Hepatocyte (in vitro differentiated cells): Measurements from ENCODE around the gene C1orf21. TPM values are rescaled to one million over a fixed set of nuclear protein-coding genes. Genes with fewer than 3 reads are reported as not detected.

Experiments used
- DNase-seq: peaks from one replicate; pipeline ENCODE4 v3.0.0-alpha.2; 2016; ENCODE audit warnings: low spot score
- H2AFZ ChIP-seq: fragments of 200-600 bp; sonication (generic); 2 replicates; pipeline ENCODE4 v1.6.0; 2016; ENCODE audit warnings: antibody characterized with exemption, mild to moderate bottlenecking
- H3K27ac ChIP-seq: fragments of 200-600 bp; sonication (generic); 2 replicates; pipeline ENCODE4 v1.5.1; 2016; ENCODE audit warnings: mild to moderate bottlenecking
- H3K27me3 ChIP-seq: fragments of 200-600 bp; sonication (generic); 2 replicates; pipeline ENCODE4 v1.6.1; 2016
- H3K36me3 ChIP-seq: fragments of 200-600 bp; sonication (generic); replicated peaks from 2 replicates; pipeline ENCODE4 v1.5.1; 2016; ENCODE audit warnings: low read depth; ENCODE audit not compliant: insufficient read depth
- H3K4me1 ChIP-seq: fragments of 200-600 bp; sonication (generic); 2 replicates; pipeline ENCODE4 v1.5.1; 2016; ENCODE audit warnings: mild to moderate bottlenecking, moderate library complexity; ENCODE audit not compliant: insufficient read depth
- H3K4me2 ChIP-seq: fragments of 200-600 bp; sonication (generic); 2 replicates; pipeline ENCODE4 v1.6.0; 2016
- H3K4me3 ChIP-seq: fragments of 200-600 bp; sonication (generic); 2 replicates; pipeline ENCODE4 v1.5.1; 2016; ENCODE audit warnings: mild to moderate bottlenecking
- H3K79me2 ChIP-seq: fragments of 200-600 bp; sonication (generic); 2 replicates; pipeline ENCODE4 v1.6.0; 2017; ENCODE audit warnings: mild to moderate bottlenecking
- H3K9me2 ChIP-seq: fragments of 200-600 bp; sonication (generic); replicated peaks from 2 replicates; pipeline ENCODE4 v1.6.0; 2017; ENCODE audit warnings: mild to moderate bottlenecking; ENCODE audit not compliant: insufficient read depth
- H3K9me3 ChIP-seq: fragments of 200-600 bp; sonication (generic); 2 replicates; pipeline ENCODE4 v1.5.1; 2016; ENCODE audit warnings: low read depth, mild to moderate bottlenecking
- H4K20me1 ChIP-seq: fragments of 200-600 bp; sonication (generic); 2 replicates; pipeline ENCODE4 v1.6.0; 2016; ENCODE audit warnings: mild to moderate bottlenecking; ENCODE audit not compliant: insufficient read depth, poor library complexity, severe bottlenecking
- CTCF ChIP-seq: fragments of 200-600 bp; sonication (generic); IDR thresholded peaks from 2 replicates; pipeline ENCODE4 v1.5.1; 2016; ENCODE audit warnings: antibody characterized with exemption, mild to moderate bottlenecking; ENCODE audit not compliant: poor library complexity
- EZH2 ChIP-seq: fragments of 200-600 bp; sonication (generic); IDR thresholded peaks from 2 replicates; pipeline ENCODE4 v1.6.1; 2016; ENCODE audit warnings: antibody characterized with exemption, mild to moderate bottlenecking, borderline replicate concordance
- EZH2phosphoT487 ChIP-seq: fragments of 200-600 bp; sonication (generic); IDR thresholded peaks from one replicate; pipeline ENCODE4 v1.6.1; 2018; ENCODE audit warnings: antibody characterized with exemption, mild to moderate bottlenecking, low read depth, moderate library complexity; ENCODE audit not compliant: unreplicated experiment, severe bottlenecking
- WGBS: methylation state at CpG from one replicate; pipeline ENCODE4 v1.1.6; 2016; ENCODE audit warnings: low lambda C conversion rate; ENCODE audit errors: missing lambda C conversion rate; 5-methylcytosine and 5-hydroxymethylcytosine counted together
- polyA plus RNA-seq: library from polyadenylated mRNA; unstranded; fragments of >200 nt; fragmentation: Nextera tagmentation; extraction: Ambion mirVana; gene quantifications from 2 replicates; pipeline ENCODE4 v1.2.1, GENCODE V29; 2016
- total RNA-seq: library from RNA; depleted of rRNA; stranded (reverse); fragments of >200 nt; gene quantifications from 2 replicates; pipeline ENCODE4 v1.2.3, GENCODE V29; 2014

C1orf21 gene
- total and polyA plus RNA-seq, 2 experiments from 2014 or later, result 26.9 to 37.9 TPM

GRCh38 chr1:184556665-184557064 lies 169.8 kb downstream of the C1orf21 start:
- TF ChIP-seq EZH2phosphoT487 (no peak), CTCF (no peak), EZH2 (no peak)
- Histone ChIP-seq H3K36me3 (no peaks in the 10 kb centered on the region), H3K27ac (no peak overlapping the region), H3K4me3 (no peak overlapping the region), H3K4me2 (no peak overlapping the region), H2AFZ (no peak overlapping the region), H3K9me2 (no peaks in the 10 kb centered on the region), H3K79me2 (no peaks in the 10 kb centered on the region), H3K9me3 (no peaks in the 10 kb centered on the region), H4K20me1 (no peaks in the 10 kb centered on the region), H3K27me3 (no peaks in the 10 kb centered on the region), H3K4me1 (peaks cover 3% of the 10 kb centered on the region)
- WGBS, result 84% methylated on average over 2 of the region's 2 CpGs
- no peak for DNase-seq

GRCh38 chr1:184557423-184558347 lies 170.9 kb downstream of the C1orf21 start:
- no peaks in the 10 kb centered on the region for H3K9me2 ChIP-seq
- no peak overlapping the region for H3K4me3 ChIP-seq
- H2AFZ ChIP-seq, result no peak overlapping the region
- no peak overlapping the region for H3K4me2 ChIP-seq
- TF ChIP-seq EZH2phosphoT487 (no peak), EZH2 (no peak), CTCF (no peak)
- DNase-seq, result no peak
- WGBS, result 94% methylated on average over 3 of the region's 3 CpGs
- H4K20me1 ChIP-seq, result no peaks in the 10 kb centered on the region
- H3K36me3 ChIP-seq, result no peaks in the 10 kb centered on the region
- H3K4me1 ChIP-seq, result peaks cover 13% of the 10 kb centered on the region
- H3K27ac ChIP-seq, result no peak overlapping the region
- no peaks in the 10 kb centered on the region for H3K27me3 ChIP-seq
- H3K79me2 ChIP-seq, result no peaks in the 10 kb centered on the region
- H3K9me3 ChIP-seq, result no peaks in the 10 kb centered on the region

GRCh38 chr1:184558691-184559090 lies 171.9 kb downstream of the C1orf21 start:
- no peaks in the 10 kb centered on the region for H3K36me3 ChIP-seq
- H3K27me3 ChIP-seq, result no peaks in the 10 kb centered on the region
- peaks cover 13% of the 10 kb centered on the region for H3K4me1 ChIP-seq
- no peak overlapping the region for H2AFZ ChIP-seq
- no peak for TF ChIP-seq EZH2phosphoT487
- no peak for TF ChIP-seq CTCF
- TF ChIP-seq EZH2, result no peak
- H4K20me1 ChIP-seq, result no peaks in the 10 kb centered on the region
- no peak overlapping the region for H3K4me3 ChIP-seq
- H3K79me2 ChIP-seq, result no peaks in the 10 kb centered on the region
- DNase-seq, result no peak
- H3K9me3 ChIP-seq, result no peaks in the 10 kb centered on the region
- H3K27ac ChIP-seq, result no peak overlapping the region
- H3K4me2 ChIP-seq, result no peak overlapping the region
- H3K9me2 ChIP-seq, result no peaks in the 10 kb centered on the region
